Epithelial cell of proximal tubule (primary cell): ENCODE data around the gene FHIP1A. TPM values are rescaled to one million over a fixed set of nuclear protein-coding genes. Genes with fewer than 3 reads are reported as not detected.

Source experiments
- DNase-seq: peaks from one replicate; pipeline ENCODE4 v3.0.0-alpha.2; 2011; ENCODE audit warnings: low read depth
- H3K4me3 ChIP-seq: 2 replicates; pipeline ENCODE4 v1.5.1; 2011; ENCODE audit warnings: low read depth, mild to moderate bottlenecking, low read length
- CTCF ChIP-seq: conservative IDR thresholded peaks from 2 replicates; pipeline ENCODE4 v1.5.1; 2012; ENCODE audit warnings: low read depth, mild to moderate bottlenecking, low read length
- total RNA-seq: library from RNA; depleted of rRNA; stranded (reverse); fragments of >200 nt; gene quantifications from 2 replicates; pipeline ENCODE4 v1.2.3, GENCODE V29; 2015

The FHIP1A gene
- total RNA-seq, 1 donor from 2014 or later, result 17.0 TPM

GRCh38 chr4:151407018-151407417 lies 2.0 kb upstream of the FHIP1A start:
- no peak for TF ChIP-seq CTCF
- no peak for DNase-seq
- H3K4me3 ChIP-seq, result no peak overlapping the region

GRCh38 chr4:151407466-151408379 lies 1.3 kb upstream of the FHIP1A start:
- peak overlapping the region; percentile 80 for H3K4me3 ChIP-seq
- no peak for DNase-seq
- peak; percentile 25 for TF ChIP-seq CTCF

DNA sequence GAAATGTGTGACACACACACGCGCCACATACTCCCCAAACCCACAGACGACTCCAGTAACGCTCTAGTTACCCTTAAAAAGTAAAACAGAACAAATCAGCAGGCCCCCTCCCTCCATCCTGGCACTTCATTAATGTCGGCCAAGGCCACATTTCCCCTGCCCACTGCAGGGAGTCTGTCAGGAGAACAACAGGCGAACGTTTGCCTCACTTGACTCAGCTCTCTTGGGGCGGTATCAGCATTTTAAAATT lies 671 bp upstream of the FHIP1A start:
- no peak for TF ChIP-seq CTCF
- DNase-seq, result no peak
- H3K4me3 ChIP-seq, result peak overlapping the region; percentile 80

DNA sequence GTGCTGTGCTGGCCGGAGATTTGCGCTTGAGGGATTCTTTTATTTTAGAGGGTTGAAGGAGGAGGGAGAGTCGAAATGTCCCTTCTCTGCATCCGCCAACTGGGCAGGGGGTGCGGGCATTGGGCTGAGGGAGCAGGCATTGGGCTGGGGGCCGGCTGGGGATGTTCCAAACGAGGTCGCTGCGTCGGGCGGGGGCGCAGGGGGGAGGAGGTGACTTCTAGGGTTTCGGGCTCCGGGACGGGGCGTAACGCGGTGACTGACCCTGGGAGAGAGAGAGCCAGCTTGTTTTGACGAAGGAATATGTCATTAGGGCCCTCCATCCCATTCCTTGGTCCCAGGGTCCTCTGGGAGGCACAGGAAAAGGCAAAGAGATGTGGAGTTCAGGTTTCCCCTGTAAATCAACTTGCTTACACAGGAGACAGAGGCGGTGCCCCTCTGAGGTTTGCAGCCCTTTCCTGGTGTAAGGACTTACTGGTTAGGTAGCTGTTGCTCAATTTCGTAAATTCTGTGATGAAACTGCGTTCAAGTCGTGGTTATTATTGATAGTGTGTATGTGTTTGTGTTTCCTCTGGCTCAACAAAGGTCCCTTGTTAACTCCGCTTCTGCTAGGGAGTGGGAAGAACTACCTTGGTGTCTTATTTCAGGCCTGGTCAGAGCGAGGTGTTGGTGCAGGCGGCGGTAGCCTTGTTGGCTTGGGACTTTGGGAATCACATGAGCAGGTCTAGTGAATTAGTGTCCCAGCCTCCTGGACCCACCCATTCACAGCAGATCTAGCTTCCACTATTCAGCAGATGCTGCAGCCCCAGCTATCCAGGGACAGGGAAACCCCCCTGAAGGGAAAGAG lies 716 bp downstream of the FHIP1A start:
- H3K4me3 ChIP-seq, result peak overlapping the region; percentile 80
- peak; percentile 51 for DNase-seq
- TF ChIP-seq CTCF, result no peak

GRCh38 chr4:151415978-151416377 lies 7.0 kb downstream of the FHIP1A start:
- TF ChIP-seq CTCF, result no peak
- no peak overlapping the region for H3K4me3 ChIP-seq
- no peak for DNase-seq

GRCh38 chr4:151417164-151417571 lies 8.2 kb downstream of the FHIP1A start:
- H3K4me3 ChIP-seq, result no peak overlapping the region
- no peak for DNase-seq
- TF ChIP-seq CTCF, result no peak
